H9 (cell line): ENCODE results near the gene ABLIM1. TPM values are rescaled to one million over a fixed set of nuclear protein-coding genes. Genes with fewer than 3 reads are reported as not detected.

Experiments
- DNase-seq: peaks from one replicate; pipeline ENCODE4 v3.0.0-alpha.2; 2017
- H2AFZ ChIP-seq: one replicate; pipeline ENCODE4 v1.6.1; 2013; ENCODE audit warnings: mild to moderate bottlenecking, low read length, control low read depth, moderate library complexity
- H2AK5ac ChIP-seq: 2 replicates; pipeline ENCODE4 v1.6.1; 2013; ENCODE audit warnings: low read length, control low read depth, mixed read lengths; ENCODE audit not compliant: insufficient read length
- H2BK120ac ChIP-seq: one replicate; pipeline ENCODE4 v1.6.1; 2013; ENCODE audit warnings: low read depth, mild to moderate bottlenecking, low read length, control low read depth, inconsistent platforms; ENCODE audit not compliant: poor library complexity, severe bottlenecking
- H2BK12ac ChIP-seq: 2 replicates; pipeline ENCODE4 v1.6.1; 2013; ENCODE audit warnings: low read length, control low read depth, mixed read lengths, low read depth; ENCODE audit not compliant: insufficient read length
- H2BK15ac ChIP-seq: 2 replicates; pipeline ENCODE4 v1.6.1; 2013; ENCODE audit warnings: low read depth, low read length, control low read depth
- H2BK20ac ChIP-seq: one replicate; pipeline ENCODE4 v1.6.1; 2013; ENCODE audit warnings: low read depth, mild to moderate bottlenecking, low read length, control low read depth, inconsistent platforms; ENCODE audit not compliant: poor library complexity, severe bottlenecking
- H2BK5ac ChIP-seq: 2 replicates; pipeline ENCODE4 v1.6.1; 2013; ENCODE audit warnings: low read length, control low read depth, mixed read lengths; ENCODE audit not compliant: insufficient read length
- H3K14ac ChIP-seq: 2 replicates; pipeline ENCODE4 v1.6.1; 2013; ENCODE audit warnings: low read length, control low read depth; ENCODE audit not compliant: insufficient read depth
- H3K18ac ChIP-seq: 2 replicates; pipeline ENCODE4 v1.6.1; 2013; ENCODE audit warnings: low read depth, mild to moderate bottlenecking, mixed read lengths, low read length, control low read depth; ENCODE audit not compliant: insufficient read length
- H3K23ac ChIP-seq: 2 replicates; pipeline ENCODE4 v1.6.1; 2013; ENCODE audit warnings: low read length, control low read depth, mixed read lengths, low read depth; ENCODE audit not compliant: insufficient read length
- H3K23me2 ChIP-seq: 2 replicates; pipeline ENCODE4 v1.6.1; 2013; ENCODE audit warnings: low read depth, mild to moderate bottlenecking, mixed read lengths, low read length, control low read depth; ENCODE audit not compliant: insufficient read length, poor library complexity, severe bottlenecking
- H3K27ac ChIP-seq: 2 replicates; pipeline ENCODE4 v1.5.1; 2013; ENCODE audit warnings: low read length, control low read depth, mixed read lengths, low read depth; ENCODE audit not compliant: insufficient read length
- H3K27me3 ChIP-seq: 2 replicates; pipeline ENCODE4 v1.6.1; 2013; ENCODE audit warnings: low read length, control low read depth, inconsistent platforms; ENCODE audit not compliant: insufficient read depth
- H3K4ac ChIP-seq: 2 replicates; pipeline ENCODE4 v1.6.1; 2013; ENCODE audit warnings: low read depth, mild to moderate bottlenecking, control low read depth, inconsistent platforms, low read length, moderate library complexity
- H3K4me1 ChIP-seq: 2 replicates; pipeline ENCODE4 v1.6.1; 2013; ENCODE audit warnings: low read length, control low read depth, inconsistent platforms; ENCODE audit not compliant: insufficient read depth
- H3K4me2 ChIP-seq: 2 replicates; pipeline ENCODE4 v1.6.1; 2013; ENCODE audit warnings: low read length, control low read depth, mixed read lengths; ENCODE audit not compliant: insufficient read length, insufficient read depth
- H3K56ac ChIP-seq: 2 replicates; pipeline ENCODE4 v1.6.1; 2013; ENCODE audit warnings: low read depth, mild to moderate bottlenecking, mixed read lengths, low read length, control low read depth; ENCODE audit not compliant: insufficient read length
- H3K79me1 ChIP-seq: 2 replicates; pipeline ENCODE4 v1.6.1; 2013; ENCODE audit warnings: low read depth, mild to moderate bottlenecking, moderate library complexity, low read length, control low read depth, inconsistent platforms; ENCODE audit not compliant: insufficient read depth, poor library complexity, severe bottlenecking
- H3K79me2 ChIP-seq: 2 replicates; pipeline ENCODE4 v1.6.1; 2013; ENCODE audit warnings: low read length, control low read depth, inconsistent platforms; ENCODE audit not compliant: insufficient read depth
- H3K9ac ChIP-seq: 2 replicates; pipeline ENCODE4 v1.6.1; 2013; ENCODE audit warnings: low read length, control low read depth, mixed read lengths; ENCODE audit not compliant: insufficient read length; ENCODE audit errors: extremely low read depth
- H3K9me3 ChIP-seq: one replicate; pipeline ENCODE4 v1.6.1; 2013; ENCODE audit warnings: low read depth, low read length, inconsistent platforms; ENCODE audit not compliant: control insufficient read depth
- H3T11ph ChIP-seq: one replicate; pipeline ENCODE4 v1.6.1; 2013; ENCODE audit warnings: mild to moderate bottlenecking, low read length, control low read depth, inconsistent platforms
- H4K20me1 ChIP-seq: one replicate; pipeline ENCODE4 v1.6.1; 2013; ENCODE audit not compliant: control insufficient read depth, insufficient read length, insufficient read depth
- H4K5ac ChIP-seq: 2 replicates; pipeline ENCODE4 v1.6.1; 2013; ENCODE audit warnings: low read depth, mild to moderate bottlenecking, mixed read lengths, low read length, control low read depth; ENCODE audit not compliant: insufficient read length
- H4K8ac ChIP-seq: replicated peaks from 2 replicates; pipeline ENCODE4 v1.6.1; 2013; ENCODE audit warnings: low read length, control low read depth, mixed read lengths, low read depth; ENCODE audit not compliant: insufficient read length
- H4K91ac ChIP-seq: 2 replicates; pipeline ENCODE4 v1.6.1; 2013; ENCODE audit warnings: low read depth, mild to moderate bottlenecking, moderate library complexity, mixed read lengths, low read length, control low read depth; ENCODE audit not compliant: insufficient read length
- H3K27ac Mint-ChIP-seq, 3 experiments: 2 replicates in 2 of 3; 3 replicates in 1 of 3; pipeline ENCODE4 v1.8.0; 2020 to 2021; ENCODE audit warnings: mixed read lengths in 3 of 3, mild to moderate bottlenecking in 1 of 3, moderate library complexity in 1 of 3
- H3K27me3 Mint-ChIP-seq: 2 replicates; pipeline ENCODE4 v1.8.0; 2021; ENCODE audit warnings: low read depth, mild to moderate bottlenecking, moderate library complexity, mixed read lengths
- H3K36me3 Mint-ChIP-seq, 3 experiments: 2 replicates in 2 of 3; 3 replicates in 1 of 3; pipeline ENCODE4 v1.8.0; 2020 to 2021; ENCODE audit warnings: low read depth in 3 of 3, mixed read lengths in 3 of 3; ENCODE audit not compliant: insufficient read depth in 1 of 3
- H3K4me1 Mint-ChIP-seq, 2 experiments: 2 replicates each; pipeline ENCODE4 v1.8.0; 2020; ENCODE audit warnings: mixed read lengths in 2 of 2
- H3K4me3 Mint-ChIP-seq, 2 experiments: 2 replicates in 1 of 2; 3 replicates in 1 of 2; pipeline ENCODE4 v1.8.0; 2020 to 2021; ENCODE audit warnings: mild to moderate bottlenecking in 2 of 2, mixed read lengths in 2 of 2, moderate library complexity in 1 of 2
- H3K9me3 Mint-ChIP-seq, 2 experiments: 2 replicates in 1 of 2; 3 replicates in 1 of 2; pipeline ENCODE4 v1.8.0; 2020; ENCODE audit warnings: mild to moderate bottlenecking in 2 of 2, mixed read lengths in 2 of 2, moderate library complexity in 1 of 2
- WGBS: extraction: QIAGEN DNeasy Blood & Tissue Kit; methylation state at CpG from one replicate; pipeline ENCODE4 v1.1.7; 2013; ENCODE audit warnings: missing lambda C conversion rate, low lambda C conversion rate, mixed read lengths; ENCODE audit not compliant: insufficient read length; ENCODE audit errors: extremely low coverage; 5-methylcytosine and 5-hydroxymethylcytosine counted together
- total RNA-seq: library from RNA; stranded (reverse); gene quantifications from 2 replicates; pipeline ENCODE4 v1.2.1, GENCODE V29; 2021
- TF ChIP-seq, protein P1 (sequence below): fragments of 200-600 bp; sonication (generic); conservative IDR thresholded peaks from 3 replicates; pipeline ENCODE4 v1.8.0; 2021; ENCODE audit warnings: antibody characterized with exemption, mild to moderate bottlenecking

The ABLIM1 gene
- total RNA-seq, 1 experiment from 2014 or later: 32.1 TPM

DNA sequence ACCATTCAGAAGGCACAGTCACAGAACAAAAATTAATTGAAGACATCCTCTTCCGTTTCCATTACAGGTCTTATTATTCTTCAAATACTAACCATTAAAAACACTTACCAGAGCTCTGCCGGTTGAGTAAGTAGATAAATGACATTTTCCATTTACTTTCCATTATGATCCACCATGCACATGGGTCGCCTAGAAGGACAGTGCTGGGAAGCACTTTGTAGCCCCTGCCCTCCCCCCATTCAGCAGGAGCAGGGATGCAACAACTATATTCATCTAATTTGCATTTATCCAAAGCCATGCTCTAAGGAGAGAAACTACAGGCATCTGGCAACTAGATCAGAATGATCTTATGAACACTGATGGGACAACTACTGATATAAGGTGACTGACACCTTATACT lies 177.0 kb downstream of the ABLIM1 start:
- no peaks in the 10 kb centered on the region for H3K4me1 Mint-ChIP-seq

More for the DNA sequence above, 177.0 kb downstream of the ABLIM1 start:
- H2BK15ac ChIP-seq: no peak overlapping the region
- H2BK20ac ChIP-seq: no peak overlapping the region
- H2BK120ac ChIP-seq: no peak overlapping the region
- no CpG with 5 or more reads among the region's 3 CpGs for WGBS
- DNase-seq: no peak
- Mint-ChIP-seq H3K4me3 (no peak overlapping the region), H3K36me3 (peaks cover 13 to 22% (median 16%) of the 10 kb centered on the region in 3 experiments; a peak in 6 of 7 replicates), H3K27me3 (no peaks in the 10 kb centered on the region), H3K27ac (no peak overlapping the region; a peak in 2 of 7 replicates), H3K9me3 (peaks cover 0 to 3% of the 10 kb centered on the region in 2 experiments; a peak in 2 of 5 replicates)
- H3K14ac ChIP-seq: no peak overlapping the region
- no peak overlapping the region for H3K4me2 ChIP-seq
- H3K23me2 ChIP-seq: no peaks in the 10 kb centered on the region
- no peaks in the 10 kb centered on the region for H3K4me1 ChIP-seq
- H3K23ac ChIP-seq: no peak overlapping the region
- no peaks in the 10 kb centered on the region for H3K27me3 ChIP-seq
- H3K9ac ChIP-seq: no peak overlapping the region
- H3K79me1 ChIP-seq: no peaks in the 10 kb centered on the region
- H3T11ph ChIP-seq: no peak overlapping the region
- H4K8ac ChIP-seq: no peak overlapping the region
- no peak overlapping the region for H3K56ac ChIP-seq
- TF ChIP-seq, protein P1, sequence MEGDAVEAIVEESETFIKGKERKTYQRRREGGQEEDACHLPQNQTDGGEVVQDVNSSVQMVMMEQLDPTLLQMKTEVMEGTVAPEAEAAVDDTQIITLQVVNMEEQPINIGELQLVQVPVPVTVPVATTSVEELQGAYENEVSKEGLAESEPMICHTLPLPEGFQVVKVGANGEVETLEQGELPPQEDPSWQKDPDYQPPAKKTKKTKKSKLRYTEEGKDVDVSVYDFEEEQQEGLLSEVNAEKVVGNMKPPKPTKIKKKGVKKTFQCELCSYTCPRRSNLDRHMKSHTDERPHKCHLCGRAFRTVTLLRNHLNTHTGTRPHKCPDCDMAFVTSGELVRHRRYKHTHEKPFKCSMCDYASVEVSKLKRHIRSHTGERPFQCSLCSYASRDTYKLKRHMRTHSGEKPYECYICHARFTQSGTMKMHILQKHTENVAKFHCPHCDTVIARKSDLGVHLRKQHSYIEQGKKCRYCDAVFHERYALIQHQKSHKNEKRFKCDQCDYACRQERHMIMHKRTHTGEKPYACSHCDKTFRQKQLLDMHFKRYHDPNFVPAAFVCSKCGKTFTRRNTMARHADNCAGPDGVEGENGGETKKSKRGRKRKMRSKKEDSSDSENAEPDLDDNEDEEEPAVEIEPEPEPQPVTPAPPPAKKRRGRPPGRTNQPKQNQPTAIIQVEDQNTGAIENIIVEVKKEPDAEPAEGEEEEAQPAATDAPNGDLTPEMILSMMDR: no peak
- H3K18ac ChIP-seq: no peak overlapping the region
- H2AK5ac ChIP-seq: no peak overlapping the region
- no peak overlapping the region for H2BK12ac ChIP-seq
- no peak overlapping the region for H3K27ac ChIP-seq
- no peaks in the 10 kb centered on the region for H3K79me2 ChIP-seq
- no peak overlapping the region for H2AFZ ChIP-seq
- H4K91ac ChIP-seq: no peak overlapping the region
- no peaks in the 10 kb centered on the region for H4K20me1 ChIP-seq
- H4K5ac ChIP-seq: no peak overlapping the region
- no peak overlapping the region for H3K4ac ChIP-seq
- no peaks in the 10 kb centered on the region for H3K9me3 ChIP-seq
- no peak overlapping the region for H2BK5ac ChIP-seq
